HEK293 (cell line): ENCODE measurements around the gene USP32.
A peak's percentile ranks its signal among the peaks of the same experiment; 100 is the strongest.

Experiments used
- CTCF ChIA-PET: fragments of 350-600 bp; formaldehyde crosslinking; extraction: SDS; loops from one replicate; lab custom pipeline; 2021; ENCODE audit warnings: antibody characterized with exemption; lab: Yijun Ruan, JAX
- POLR2A ChIA-PET: fragments of 300-600 bp; formaldehyde crosslinking; extraction: SDS; loops from one replicate; lab custom pipeline; 2020; ENCODE audit warnings: antibody characterized with exemption, inconsistent platforms; lab: Yijun Ruan, JAX
- H3K27ac ChIP-seq: fragments of 200-500 bp; sonication (Bioruptor generic); 2 replicates; pipeline ENCODE4 v1.5.1; 2014; ENCODE audit warnings: low read depth, low read length, control low read depth, inconsistent platforms; ENCODE audit errors: extremely low read depth
- H3K36me3 ChIP-seq, 2 experiments: fragments of 200-500 bp in 1 of 2; sonication (Bioruptor generic) in 1 of 2; 1 replicate in 1 of 2; 2 replicates in 1 of 2; pipeline ENCODE4 v1.5.1; 2014 to 2017; ENCODE audit warnings: inconsistent platforms in 2 of 2, low read length in 2 of 2; ENCODE audit not compliant: control insufficient read depth in 2 of 2, insufficient read depth in 1 of 2
- H3K4me1 ChIP-seq: fragments of 200-500 bp; sonication (Bioruptor generic); 2 replicates; pipeline ENCODE4 v1.5.1; 2014; ENCODE audit warnings: mild to moderate bottlenecking, low read length, inconsistent platforms; ENCODE audit not compliant: control insufficient read depth, insufficient read depth
- H3K4me3 ChIP-seq: 2 replicates; pipeline ENCODE4 v1.5.1; 2011; ENCODE audit warnings: low read depth, mild to moderate bottlenecking, control low read depth, low read length, moderate library complexity
- H3K9me3 ChIP-seq: fragments of 200-500 bp; sonication (Bioruptor generic); 2 replicates; pipeline ENCODE4 v1.5.1; 2014; ENCODE audit warnings: low read depth, low read length, inconsistent platforms; ENCODE audit not compliant: control insufficient read depth, insufficient read depth
- BCL11A ChIP-seq: fragments of 450-650 bp; formaldehyde crosslinking; IDR thresholded peaks from 2 replicates; pipeline ENCODE4 v1.5.1; 2016; ENCODE audit warnings: low read depth, missing biosample characterization, missing genetic modification characterization
- GLIS1 ChIP-seq: fragments of 450-650 bp; formaldehyde crosslinking; IDR thresholded peaks from 2 replicates; pipeline ENCODE4 v1.5.1; 2016; ENCODE audit warnings: missing biosample characterization, missing genetic modification characterization
- KLF7 ChIP-seq: fragments of 450-650 bp; formaldehyde crosslinking; IDR thresholded peaks from 2 replicates; pipeline ENCODE4 v1.5.1; 2016; ENCODE audit warnings: missing biosample characterization, missing genetic modification characterization, borderline replicate concordance
- MYNN ChIP-seq: fragments of 450-650 bp; formaldehyde crosslinking; IDR thresholded peaks from 2 replicates; pipeline ENCODE4 v1.5.1; 2016; ENCODE audit warnings: missing biosample characterization, missing genetic modification characterization, borderline replicate concordance
- PBX3 ChIP-seq: sonication (generic); formaldehyde crosslinking; IDR thresholded peaks from 2 replicates; pipeline ENCODE4 v1.8.1; 2022; ENCODE audit warnings: mild to moderate bottlenecking, moderate library complexity, missing genetic modification reagents
- PRDM10 ChIP-seq: fragments of 450-650 bp; formaldehyde crosslinking; IDR thresholded peaks from 2 replicates; pipeline ENCODE4 v1.5.1; 2016; ENCODE audit warnings: missing biosample characterization, missing genetic modification characterization
- REST ChIP-seq: fragments of 450-650 bp; formaldehyde crosslinking; IDR thresholded peaks from 2 replicates; pipeline ENCODE4 v1.5.1; 2016; ENCODE audit warnings: missing biosample characterization, missing genetic modification characterization
- SP7 ChIP-seq: fragments of 450-650 bp; formaldehyde crosslinking; IDR thresholded peaks from 2 replicates; pipeline ENCODE4 v1.5.1; 2016; ENCODE audit warnings: missing biosample characterization, missing genetic modification characterization
- YY1 ChIP-seq: fragments of 450-650 bp; formaldehyde crosslinking; IDR thresholded peaks from 2 replicates; pipeline ENCODE4 v1.5.1; 2018; ENCODE audit warnings: missing biosample characterization, missing genetic modification characterization
- ZBTB21 ChIP-seq: fragments of 450-650 bp; formaldehyde crosslinking; IDR thresholded peaks from 2 replicates; pipeline ENCODE4 v1.5.1; 2017; ENCODE audit warnings: missing biosample characterization, missing genetic modification characterization
- ZNF214 ChIP-seq: fragments of 450-650 bp; formaldehyde crosslinking; IDR thresholded peaks from 2 replicates; pipeline ENCODE4 v1.5.1; 2017; ENCODE audit warnings: missing biosample characterization, mild to moderate bottlenecking, missing genetic modification characterization, borderline replicate concordance
- ZNF544 ChIP-seq: fragments of 450-650 bp; formaldehyde crosslinking; IDR thresholded peaks from 2 replicates; pipeline ENCODE4 v1.5.0; 2017; ENCODE audit warnings: missing biosample characterization, missing genetic modification characterization
- ZNF624 ChIP-seq: fragments of 450-650 bp; formaldehyde crosslinking; IDR thresholded peaks from 2 replicates; pipeline ENCODE4 v1.5.1; 2017; ENCODE audit warnings: missing biosample characterization, missing genetic modification characterization
- ZNF654 ChIP-seq: fragments of 450-650 bp; formaldehyde crosslinking; IDR thresholded peaks from 2 replicates; pipeline ENCODE4 v1.5.1; 2016; ENCODE audit warnings: low read depth, missing biosample characterization, missing genetic modification characterization
- ZSCAN18 ChIP-seq: fragments of 450-650 bp; formaldehyde crosslinking; IDR thresholded peaks from 2 replicates; pipeline ENCODE4 v1.5.1; 2016; ENCODE audit warnings: missing biosample characterization, missing genetic modification characterization

The USP32 gene

GRCh38 chr17:60303406-60304099 is 88.4 kb downstream of the USP32 start:
- no peak overlapping the region for H3K4me3 ChIP-seq
- no peaks in the 10 kb centered on the region for H3K4me1 ChIP-seq
- ChIA-PET CTCF (interaction anchor here (1.5 kb wide), 1 partner anchor 17 kb away, joined by 4 read pairs; no protein-coding TSS in a partner anchor), POLR2A (no interaction called here)
- H3K9me3 ChIP-seq: no peaks in the 10 kb centered on the region
- H3K27ac ChIP-seq: no peak overlapping the region
- H3K36me3 ChIP-seq: peaks cover 0 to 3% of the 10 kb centered on the region in 2 experiments; a peak in 2 of 3 replicates
- TF ChIP-seq ZBTB21 (tag by site-specific recombination) (peak; percentile 29; the same call in 1 of the 2 replicates), ZNF654 (no peak), KLF7 (tag by site-specific recombination) (no peak), ZNF544 (tag by site-specific recombination) (no peak), PRDM10 (tag by site-specific recombination) (peak; percentile 49)

GRCh38 chr17:60301649-60302048 is 90.3 kb downstream of the USP32 start:
- Histone ChIP-seq H3K36me3 (peaks cover 0 to 3% of the 10 kb centered on the region in 2 experiments; a peak in 2 of 3 replicates), H3K9me3 (no peaks in the 10 kb centered on the region), H3K4me1 (no peaks in the 10 kb centered on the region), H3K4me3 (no peak overlapping the region), H3K27ac (no peak overlapping the region)
- TF ChIP-seq MYNN (tag by site-specific recombination) (no peak), REST (tag by site-specific recombination) (no peak), BCL11A (tag by site-specific recombination) (no peak), ZNF624 (no peak), ZSCAN18 (no peak), SP7 (tag by site-specific recombination) (no peak), PBX3 (CRISPR knock-in tag) (no peak), ZNF214 (tag by site-specific recombination) (no peak), YY1 (tag by site-specific recombination) (no peak), GLIS1 (tag by site-specific recombination) (no peak)
- POLR2A ChIA-PET: no interaction called here
- CTCF ChIA-PET: no interaction called here
